Gastroesophageal sphincter (tissue), 4 donors: ENCODE measurements around the gene SND1. TPM values are rescaled to one million over a fixed set of nuclear protein-coding genes. Genes with fewer than 3 reads are reported as not detected.

Source experiments
- ATAC-seq: fragments of 150-250 bp; one replicate; pipeline ENCODE4 v1.9.1; 2016; ENCODE audit warnings: mild to moderate bottlenecking, moderate library complexity
- H3K27ac ChIP-seq, 4 donors: fragments of 200-600 bp; sonication (generic) in 3 of 4; 1 replicate in 3 of 4; 2 replicates in 1 of 4; pipeline ENCODE4 v1.5.1; 2016 to 2019
- H3K27me3 ChIP-seq: fragments of 200-600 bp; sonication (generic); one replicate; pipeline ENCODE4 v1.5.1; 2019
- H3K36me3 ChIP-seq, 2 donors: fragments of 200-600 bp; sonication (generic); one replicate each; pipeline ENCODE4 v1.5.1; 2019; ENCODE audit warnings: control low read depth in 1 of 2
- H3K4me1 ChIP-seq, 3 donors: fragments of 200-600 bp; sonication (generic); 1 replicate in 2 of 3; 2 replicates in 1 of 3; pipeline ENCODE4 v1.5.1; 2016 to 2019; ENCODE audit warnings: control low read depth in 2 of 3
- H3K4me3 ChIP-seq, 2 donors: fragments of 200-600 bp; sonication (generic); one replicate each; pipeline ENCODE4 v1.5.1; 2019; ENCODE audit warnings: mild to moderate bottlenecking in 1 of 2, moderate library complexity in 1 of 2
- H3K9me3 ChIP-seq, 3 donors: fragments of 200-600 bp; sonication (generic); one replicate each; pipeline ENCODE4 v1.5.1; 2017 to 2019; ENCODE audit warnings: control low read depth in 2 of 3
- CTCF ChIP-seq, 4 experiments: fragments of 200-600 bp in 2 of 4; fragments of 450-650 bp in 2 of 4; sonication (generic) in 1 of 4; IDR thresholded peaks; one replicate each; pipeline ENCODE4 v1.5.1; 2017 to 2019; ENCODE audit warnings: antibody characterized with exemption in 4 of 4, mild to moderate bottlenecking in 2 of 4, moderate library complexity in 2 of 4
- EP300 ChIP-seq: sonication (generic); formaldehyde crosslinking; IDR thresholded peaks from one replicate; pipeline ENCODE4 v1.6.1; 2017; ENCODE audit warnings: antibody characterized with exemption, mild to moderate bottlenecking
- POLR2A ChIP-seq, 2 donors: fragments of 450-650 bp; IDR thresholded peaks; one replicate each; pipeline ENCODE4 v1.6.1; 2017; ENCODE audit warnings: antibody characterized with exemption in 2 of 2, mild to moderate bottlenecking in 2 of 2, moderate library complexity in 1 of 2
- POLR2AphosphoS5 ChIP-seq: sonication (generic); formaldehyde crosslinking; IDR thresholded peaks from one replicate; pipeline ENCODE4 v1.6.1; 2017; ENCODE audit warnings: antibody characterized with exemption
- WGBS, 2 donors: methylation state at CpG; one replicate each; pipeline ENCODE4 v1.1.5; 2018; ENCODE audit warnings: low coverage in 1 of 2; 5-methylcytosine and 5-hydroxymethylcytosine counted together
- total RNA-seq, 4 donors: library from RNA; depleted of rRNA; stranded (reverse); fragments of >200 nt; gene quantifications; one replicate each; pipeline ENCODE4 v1.1.0, GENCODE V29; 2016

The SND1 gene
- total RNA-seq, 4 donors from 2014 or later: 97.1 to 119 (median 103) TPM

GRCh38 chr7:127946847-127947246 lies 294.9 kb downstream of the SND1 start:
- TF ChIP-seq POLR2A (IDR thresholded peaks at IDR 0.05) (no peak), EP300 (no peak), POLR2AphosphoS5 (no peak)
- no peak for ATAC-seq
- H3K9me3 ChIP-seq: no peaks in the 10 kb centered on the region
- H3K4me3 ChIP-seq: no peak overlapping the region
- no peaks in the 10 kb centered on the region for H3K36me3 ChIP-seq
- H3K27me3 ChIP-seq: no peaks in the 10 kb centered on the region
- 86 to 100% methylated on average over 1 of the region's 1 CpG for WGBS, 2 donors
- no peak overlapping the region for H3K27ac ChIP-seq
- H3K4me1 ChIP-seq: peaks cover 0 to 12% (median 0%) of the 10 kb centered on the region in 3 donors

- no peaks in the 10 kb centered on the region for H3K36me3 ChIP-seq
- H3K27me3 ChIP-seq: no peaks in the 10 kb centered on the region
- WGBS, 2 donors: 93% methylated on average over 2 of the region's 2 CpGs; no CpG with 5 or more reads in 1 of the 2 donors
- no peaks in the 10 kb centered on the region for H3K9me3 ChIP-seq
- TF ChIP-seq POLR2A (IDR thresholded peaks at IDR 0.05) (no peak), EP300 (no peak), CTCF (IDR thresholded peaks at IDR 0.05) (no peak), POLR2AphosphoS5 (no peak)
- no peak overlapping the region for H3K4me3 ChIP-seq
- H3K27ac ChIP-seq: no peak overlapping the region
- H3K4me1 ChIP-seq: peaks cover 0 to 12% (median 0%) of the 10 kb centered on the region in 3 donors
- ATAC-seq: no peak
Measured at GRCh38 chr7:127948312-127948711, 296.3 kb downstream of the SND1 start.

GRCh38 chr7:127948930-127949329 lies 296.9 kb downstream of the SND1 start:
- Histone ChIP-seq H3K9me3 (no peaks in the 10 kb centered on the region), H3K27ac (no peak overlapping the region), H3K4me1 (peaks cover 0 to 13% (median 0%) of the 10 kb centered on the region in 3 donors), H3K4me3 (no peak overlapping the region), H3K36me3 (no peaks in the 10 kb centered on the region), H3K27me3 (no peaks in the 10 kb centered on the region)
- ATAC-seq: no peak
- no peak for TF ChIP-seq CTCF (IDR thresholded peaks at IDR 0.05)
- no peak for TF ChIP-seq EP300
- TF ChIP-seq POLR2AphosphoS5: no peak
- TF ChIP-seq POLR2A (IDR thresholded peaks at IDR 0.05): no peak
- 92 to 95% methylated on average over 2 of the region's 2 CpGs for WGBS, 2 donors

GRCh38 chr7:127949769-127950222 lies 297.8 kb downstream of the SND1 start:
- TF ChIP-seq CTCF (IDR thresholded peaks at IDR 0.05) (no peak), POLR2A (IDR thresholded peaks at IDR 0.05) (no peak), POLR2AphosphoS5 (no peak), EP300 (no peak)
- Histone ChIP-seq H3K36me3 (no peaks in the 10 kb centered on the region), H3K9me3 (no peaks in the 10 kb centered on the region), H3K27ac (no peak overlapping the region), H3K4me3 (no peak overlapping the region), H3K27me3 (no peaks in the 10 kb centered on the region), H3K4me1 (peaks cover 0 to 22% (median 0%) of the 10 kb centered on the region in 3 donors)
- 57 to 63% methylated on average over 1 of the region's 1 CpG for WGBS, 2 donors
- ATAC-seq: no peak

- H3K36me3 ChIP-seq: no peaks in the 10 kb centered on the region
- no peak overlapping the region for H3K27ac ChIP-seq
- TF ChIP-seq CTCF (IDR thresholded peaks at IDR 0.05): no peak
- TF ChIP-seq EP300: no peak
- TF ChIP-seq POLR2AphosphoS5: no peak
- TF ChIP-seq POLR2A (IDR thresholded peaks at IDR 0.05): no peak
- H3K4me3 ChIP-seq: no peak overlapping the region
- no peaks in the 10 kb centered on the region for H3K27me3 ChIP-seq
- H3K4me1 ChIP-seq: peaks cover 0 to 23% (median 0%) of the 10 kb centered on the region in 3 donors
- no peaks in the 10 kb centered on the region for H3K9me3 ChIP-seq
- no peak for ATAC-seq
- WGBS, 2 donors: 93 to 100% methylated on average over 2 to 5 of the region's 6 CpGs
Measured at GRCh38 chr7:127950233-127950935, 298.4 kb downstream of the SND1 start.
